ENCODE measurements around the gene POP7. TPM values are rescaled to one million over a fixed set of nuclear protein-coding genes. Genes with fewer than 3 reads are reported as not detected.
A peak's percentile ranks its signal among the peaks of the same experiment; 100 is the strongest.

Gene POP7
- total RNA-seq, 2 experiments from 2014 or later: 32.5 to 35.2 TPM

- peaks cover 25% of the 10 kb centered on the region for H3K4me1 Mint-ChIP-seq
- peak overlapping the region; percentile 93 for H3K27ac Mint-ChIP-seq
- peaks cover 35% of the 10 kb centered on the region for H3K36me3 Mint-ChIP-seq (ENCODE audit: low read depth)
- CTCF ChIA-PET: interaction anchor here (1.4 to 3.9 kb wide), 4 partner anchors 18 to 62 kb away, joined by 3 to 23 read pairs (median 6); partner anchors contain the start of gene MOSPD3
- peaks cover 10% of the 10 kb centered on the region for H3K27me3 Mint-ChIP-seq
- H3K9me3 Mint-ChIP-seq: no peaks in the 10 kb centered on the region
- peak overlapping the region; percentile 98 for H3K4me3 Mint-ChIP-seq
- POLR2A ChIA-PET: interaction anchor here (0.6 to 4.5 kb wide), 14 partner anchors 16 to 136 kb away, joined by 3 to 38 read pairs (median 4); partner anchors contain the start of genes AGFG2, FBXO24, LRCH4 and MOSPD3
- DNase-seq: no peak
Observed at GRCh38 chr7:100674411-100675104, 31.4 kb upstream of the POP7 start.

GRCh38 chr7:100675105-100675451 is 30.8 kb upstream of the POP7 start:
- Mint-ChIP-seq H3K27ac (peak overlapping the region; percentile 93), H3K4me3 (peak overlapping the region; percentile 98), H3K36me3 (ENCODE audit: low read depth) (peaks cover 41% of the 10 kb centered on the region), H3K27me3 (peaks cover 7% of the 10 kb centered on the region), H3K4me1 (peaks cover 31% of the 10 kb centered on the region), H3K9me3 (no peaks in the 10 kb centered on the region)
- ChIA-PET CTCF (interaction anchor here (1.3 to 3.9 kb wide), 5 partner anchors 17 to 63 kb away, joined by 3 to 23 read pairs (median 6); partner anchors contain the start of genes MOSPD3 and POP7), POLR2A (interaction anchor here (0.6 to 4.5 kb wide), 14 partner anchors 16 to 136 kb away, joined by 3 to 38 read pairs (median 4); partner anchors contain the start of genes AGFG2, FBXO24, LRCH4 and MOSPD3)
- DNase-seq: no peak

GRCh38 chr7:100675581-100676350 is 30.2 kb upstream of the POP7 start:
- POLR2A ChIA-PET: interaction anchor here (0.5 to 4.5 kb wide), 14 partner anchors 15 to 239 kb away, joined by 3 to 38 read pairs (median 5); partner anchors contain the start of genes FBXO24, LRCH4, MOSPD3 and POP7
- Mint-ChIP-seq H3K36me3 (ENCODE audit: low read depth) (peaks cover 43% of the 10 kb centered on the region), H3K4me1 (peaks cover 37% of the 10 kb centered on the region), H3K27ac (peak overlapping the region; percentile 93), H3K9me3 (no peaks in the 10 kb centered on the region), H3K27me3 (peaks cover 7% of the 10 kb centered on the region), H3K4me3 (peak overlapping the region; percentile 87)
- peak; percentile 92 for DNase-seq
- CTCF ChIA-PET: interaction anchor here (1.3 to 3.9 kb wide), 5 partner anchors 14 to 43 kb away, joined by 4 to 23 read pairs (median 6); partner anchors contain the start of gene POP7

- ChIA-PET CTCF (interaction anchor here (0.6 to 3.9 kb wide), 4 partner anchors 13 to 63 kb away, joined by 3 to 23 read pairs (median 6); partner anchors contain the start of gene POP7), POLR2A (interaction anchor here (0.5 to 4.5 kb wide), 12 partner anchors 13 to 240 kb away, joined by 3 to 38 read pairs (median 6); partner anchors contain the start of genes FBXO24, LRCH4, MOSPD3 and POP7)
- Mint-ChIP-seq H3K9me3 (no peaks in the 10 kb centered on the region), H3K4me3 (peak overlapping the region; percentile 87), H3K27ac (peak overlapping the region; percentile 93), H3K36me3 (ENCODE audit: low read depth) (peaks cover 45% of the 10 kb centered on the region), H3K27me3 (no peaks in the 10 kb centered on the region), H3K4me1 (peaks cover 41% of the 10 kb centered on the region)
- no peak for DNase-seq
Observed at GRCh38 chr7:100676501-100677306, 29.2 kb upstream of the POP7 start.

- ChIA-PET POLR2A (interaction anchor here (0.9 to 3.7 kb wide), 8 partner anchors 12 to 241 kb away, joined by 3 to 30 read pairs (median 6); partner anchors contain the start of genes FBXO24, LRCH4, MOSPD3 and POP7), CTCF (interaction anchor here (0.6 to 3.9 kb wide), 3 partner anchors 12 to 64 kb away, joined by 3 to 23 read pairs (median 5); no protein-coding TSS in a partner anchor)
- DNase-seq: no peak
- Mint-ChIP-seq H3K4me3 (peak overlapping the region; percentile 43), H3K4me1 (peaks cover 42% of the 10 kb centered on the region), H3K27ac (peak overlapping the region; percentile 71), H3K36me3 (ENCODE audit: low read depth) (peaks cover 50% of the 10 kb centered on the region), H3K27me3 (no peaks in the 10 kb centered on the region), H3K9me3 (no peaks in the 10 kb centered on the region)
Observed at GRCh38 chr7:100677308-100678267, 28.3 kb upstream of the POP7 start.

- peaks cover 54% of the 10 kb centered on the region for H3K36me3 Mint-ChIP-seq (ENCODE audit: low read depth)
- no peaks in the 10 kb centered on the region for H3K9me3 Mint-ChIP-seq
- H3K4me1 Mint-ChIP-seq: peaks cover 36% of the 10 kb centered on the region
- H3K27me3 Mint-ChIP-seq: no peaks in the 10 kb centered on the region
- peak overlapping the region; percentile 71 for H3K27ac Mint-ChIP-seq
- no peak overlapping the region for H3K4me3 Mint-ChIP-seq
- CTCF ChIA-PET: interaction anchor here (3.9 kb wide), 1 partner anchor 14 kb away, joined by 23 read pairs; no protein-coding TSS in a partner anchor
- no peak for DNase-seq
- POLR2A ChIA-PET: interaction anchor here (0.9 to 1.6 kb wide), 4 partner anchors 21 to 73 kb away, joined by 3 to 7 read pairs (median 4); partner anchors contain the start of gene MOSPD3
Observed at GRCh38 chr7:100678291-100678984, 27.5 kb upstream of the POP7 start.

- ChIA-PET CTCF (interaction anchor here (1.2 to 2.0 kb wide), 3 partner anchors 11 to 130 kb away, joined by 5 to 8 read pairs (median 5); partner anchors contain the start of gene POP7), POLR2A (interaction anchor here (1.0 to 5.4 kb wide), 6 partner anchors 13 to 111 kb away, joined by 3 to 51 read pairs (median 6); partner anchors contain the start of genes GIGYF1 and POP7)
- Mint-ChIP-seq H3K27me3 (no peaks in the 10 kb centered on the region), H3K4me3 (no peak overlapping the region), H3K36me3 (ENCODE audit: low read depth) (peaks cover 50% of the 10 kb centered on the region), H3K4me1 (peaks cover 36% of the 10 kb centered on the region), H3K27ac (no peak overlapping the region), H3K9me3 (no peaks in the 10 kb centered on the region)
- no peak for DNase-seq
Observed at GRCh38 chr7:100679129-100679926, 26.6 kb upstream of the POP7 start.

- ChIA-PET CTCF (interaction anchor here (1.1 to 2.0 kb wide), 5 partner anchors 10 to 131 kb away, joined by 3 to 8 read pairs (median 5); partner anchors contain the start of genes MOSPD3 and POP7), POLR2A (interaction anchor here (1.0 to 5.4 kb wide), 8 partner anchors 12 to 172 kb away, joined by 3 to 51 read pairs (median 7); partner anchors contain the start of genes FBXO24, GIGYF1, LRCH4 and MOSPD3)
- H3K27me3 Mint-ChIP-seq: no peaks in the 10 kb centered on the region
- H3K27ac Mint-ChIP-seq: peak overlapping the region; percentile 31
- H3K36me3 Mint-ChIP-seq (ENCODE audit: low read depth): peaks cover 45% of the 10 kb centered on the region
- no peak for DNase-seq
- peaks cover 36% of the 10 kb centered on the region for H3K4me1 Mint-ChIP-seq
- no peaks in the 10 kb centered on the region for H3K9me3 Mint-ChIP-seq
- no peak overlapping the region for H3K4me3 Mint-ChIP-seq
Observed at GRCh38 chr7:100679927-100680575, 25.9 kb upstream of the POP7 start.

- DNase-seq: no peak
- H3K27me3 Mint-ChIP-seq: no peaks in the 10 kb centered on the region
- POLR2A ChIA-PET: interaction anchor here (1.0 to 5.4 kb wide), 8 partner anchors 11 to 172 kb away, joined by 3 to 51 read pairs (median 7); partner anchors contain the start of genes FBXO24, GIGYF1, LRCH4 and MOSPD3
- H3K27ac Mint-ChIP-seq: peak overlapping the region; percentile 31
- no peak overlapping the region for H3K4me3 Mint-ChIP-seq
- peaks cover 49% of the 10 kb centered on the region for H3K36me3 Mint-ChIP-seq (ENCODE audit: low read depth)
- H3K9me3 Mint-ChIP-seq: no peaks in the 10 kb centered on the region
- peaks cover 36% of the 10 kb centered on the region for H3K4me1 Mint-ChIP-seq
- CTCF ChIA-PET: interaction anchor here (1.1 to 2.0 kb wide), 4 partner anchors 10 to 75 kb away, joined by 3 to 8 read pairs (median 4); partner anchors contain the start of genes MOSPD3 and POP7
Observed at GRCh38 chr7:100680576-100681271, 25.2 kb upstream of the POP7 start.
